Colonic mucosa (tissue), 4 donors: ENCODE data around the gene BANP. TPM values are rescaled to one million over a fixed set of nuclear protein-coding genes. Genes with fewer than 3 reads are reported as not detected.
"Not testable (repeated sequence)": the region's sequence is repeated elsewhere in the genome, so short reads cannot be mapped to it uniquely, and the experiment has no call there.

Source experiments
- DNase-seq: peaks from one replicate; pipeline ENCODE4 v3.0.0-alpha.2; 2020
- H3K27ac ChIP-seq: fragments of 200-600 bp; one replicate; pipeline ENCODE4 v1.8.0; 2021
- H3K27me3 ChIP-seq: fragments of 200-600 bp; one replicate; pipeline ENCODE4 v1.8.0; 2021
- H3K36me3 ChIP-seq: fragments of 200-600 bp; one replicate; pipeline ENCODE4 v1.8.0; 2021
- H3K4me1 ChIP-seq: fragments of 200-600 bp; one replicate; pipeline ENCODE4 v1.8.0; 2021; ENCODE audit warnings: mild to moderate bottlenecking
- H3K4me3 ChIP-seq: fragments of 200-600 bp; one replicate; pipeline ENCODE4 v1.8.0; 2021
- H3K9ac ChIP-seq, 2 donors: one replicate each; pipeline ENCODE4 v1.7.0; 2013; ENCODE audit warnings: control low read depth in 2 of 2, low read depth in 2 of 2, low read length in 2 of 2
- H3K9me3 ChIP-seq: fragments of 200-600 bp; one replicate; pipeline ENCODE4 v1.8.0; 2021
- intact Hi-C: fragments of 100-400 bp; cut with DNase I; formaldehyde crosslinking; loops from one replicate; pipeline ENCODE4 v1.14.1; 2022
- total RNA-seq, 2 donors: library from RNA; stranded (reverse); fragmentation: NEBNext Ultra II Directional in 1 of 2; extraction: Animal tissue kit (Norgen Biotek cat#: 25700) in 1 of 2; gene quantifications; one replicate each; pipeline ENCODE4 v1.2.1, GENCODE V29; 2021
- TF ChIP-seq, protein P1 (sequence below): fragments of 200-600 bp; IDR thresholded peaks from one replicate; pipeline ENCODE4 v1.8.0; 2022; ENCODE audit warnings: antibody characterized with exemption, mild to moderate bottlenecking
- donor health status: healthy.
- donor health status: DM: no; HTN: no; CAD: no.
- donor health status: DM: no; HTN: no; CAD: no.

BANP gene
- total RNA-seq, 2 donors from 2014 or later, result 18.6 to 29.7 TPM

DNA sequence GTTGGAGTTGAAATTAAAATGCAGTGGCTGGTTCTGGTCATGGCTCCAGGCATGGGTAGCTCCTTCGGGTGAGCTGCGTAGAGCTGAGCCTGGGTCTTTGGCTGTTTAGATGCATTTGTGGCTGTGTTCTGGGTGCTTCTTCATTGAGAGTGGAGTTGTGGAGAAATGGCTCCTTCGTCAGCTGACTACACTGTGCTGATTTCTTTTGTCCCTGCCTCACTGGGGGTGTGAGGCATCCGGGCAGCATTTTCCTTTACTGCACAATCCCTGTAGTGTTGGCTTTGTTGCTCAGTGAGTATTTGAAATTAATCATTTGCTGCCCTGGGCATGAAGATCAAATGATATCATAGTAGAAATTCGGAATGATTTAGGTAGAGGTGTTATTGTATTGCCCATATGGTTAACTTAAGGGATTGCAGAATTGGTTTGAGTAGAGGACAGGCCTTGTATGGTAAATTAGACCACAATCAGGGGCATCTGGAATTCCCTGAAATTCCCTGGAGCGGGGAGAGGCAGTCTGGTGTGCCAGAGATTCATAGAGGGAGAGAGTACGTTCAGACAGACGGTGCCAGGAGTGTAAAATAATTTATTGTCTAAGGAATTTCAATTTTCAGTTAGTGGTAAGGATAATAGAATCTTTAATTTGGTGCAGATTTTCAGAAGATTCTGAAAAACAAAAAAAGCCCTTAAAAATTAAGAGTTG lies 92.1 kb downstream of the BANP start:
- intact Hi-C loops, H3K36me3 ChIP-seq, H3K4me3 ChIP-seq, H3K9me3 ChIP-seq, H3K27me3 ChIP-seq, H3K27ac ChIP-seq, DNase-seq, H3K9ac ChIP-seq, H3K4me1 ChIP-seq: not testable (repeated sequence)

DNA sequence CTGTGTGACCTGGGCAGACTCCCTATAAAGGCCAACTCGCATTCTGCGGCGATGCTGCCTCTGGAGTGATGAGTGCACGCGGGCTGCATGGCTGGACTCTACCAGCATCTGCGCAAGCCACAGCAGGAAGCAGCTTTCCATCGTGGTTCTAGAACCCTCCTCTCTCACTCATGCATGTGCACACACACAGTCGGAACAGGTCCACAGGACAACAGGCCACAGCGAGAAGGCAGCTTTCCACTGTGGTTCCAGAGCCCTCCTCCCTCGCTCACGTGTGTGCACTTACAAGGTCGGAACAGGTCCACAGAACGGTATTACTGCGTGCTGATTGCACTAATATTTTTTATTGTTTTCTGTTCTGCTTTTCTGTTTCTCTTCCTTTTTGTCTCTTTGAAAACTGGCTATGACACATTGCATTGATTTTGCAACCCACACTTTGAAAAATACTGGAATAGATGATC lies 92.9 kb downstream of the BANP start:
- H3K27ac ChIP-seq, H3K36me3 ChIP-seq, H3K4me1 ChIP-seq, H3K9me3 ChIP-seq, H3K4me3 ChIP-seq, H3K27me3 ChIP-seq, H3K9ac ChIP-seq, DNase-seq, intact Hi-C loops: not testable (repeated sequence)

DNA sequence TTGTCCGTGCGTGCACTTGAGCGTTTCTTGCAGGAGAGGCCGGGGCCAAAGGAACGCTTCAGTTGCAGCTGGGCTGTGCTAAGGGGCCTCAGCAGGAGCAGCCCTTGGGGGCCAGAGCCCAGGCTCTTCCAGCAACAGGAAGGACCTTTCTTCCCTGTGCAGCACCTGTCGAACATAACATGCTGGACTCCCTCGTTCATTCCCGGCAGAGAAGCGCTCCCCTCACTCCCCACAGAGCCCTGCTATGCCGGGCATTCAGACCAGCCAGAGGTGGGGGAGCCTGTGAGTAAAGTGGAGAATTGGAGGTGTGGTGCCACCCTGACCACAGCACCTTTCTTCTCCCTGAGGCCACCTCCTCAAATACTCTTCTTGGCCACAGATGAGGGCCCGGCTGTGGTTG lies 94.1 kb downstream of the BANP start:
- H3K27me3 ChIP-seq, H3K4me1 ChIP-seq, H3K9me3 ChIP-seq, H3K27ac ChIP-seq, H3K36me3 ChIP-seq, H3K4me3 ChIP-seq, DNase-seq, intact Hi-C loops, H3K9ac ChIP-seq: not testable (repeated sequence)

DNA sequence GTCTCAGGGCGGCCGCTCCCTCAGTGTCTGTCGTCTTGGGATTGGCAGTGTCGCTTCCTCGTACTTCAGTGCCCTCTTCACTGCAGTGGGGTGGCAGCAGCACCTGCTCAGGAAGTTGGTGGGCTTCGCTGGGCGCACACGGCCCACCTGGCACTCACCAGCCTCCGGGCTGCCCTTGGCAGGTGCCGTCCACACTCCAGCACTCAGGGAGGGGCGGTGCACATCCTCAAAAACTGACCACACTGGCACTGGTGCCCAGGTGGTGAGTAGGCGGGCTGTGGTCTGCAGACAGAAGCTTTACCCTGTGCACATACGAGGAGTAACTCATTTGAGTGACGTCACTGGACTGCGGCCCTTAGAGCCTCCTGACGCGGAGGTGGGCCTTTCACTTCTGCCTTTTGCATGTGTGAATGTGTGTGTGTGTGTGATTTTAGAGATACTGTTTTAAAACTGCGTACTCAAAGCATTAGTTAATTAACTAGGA lies 94.6 kb downstream of the BANP start:
- intact Hi-C loops, result no loop called here
- no peaks in the 10 kb centered on the region for H3K27me3 ChIP-seq
- no peak for DNase-seq
- H3K27ac ChIP-seq, result no peak overlapping the region
- H3K36me3 ChIP-seq, result no peaks in the 10 kb centered on the region
- H3K4me3 ChIP-seq, result no peak overlapping the region
- TF ChIP-seq, protein P1, sequence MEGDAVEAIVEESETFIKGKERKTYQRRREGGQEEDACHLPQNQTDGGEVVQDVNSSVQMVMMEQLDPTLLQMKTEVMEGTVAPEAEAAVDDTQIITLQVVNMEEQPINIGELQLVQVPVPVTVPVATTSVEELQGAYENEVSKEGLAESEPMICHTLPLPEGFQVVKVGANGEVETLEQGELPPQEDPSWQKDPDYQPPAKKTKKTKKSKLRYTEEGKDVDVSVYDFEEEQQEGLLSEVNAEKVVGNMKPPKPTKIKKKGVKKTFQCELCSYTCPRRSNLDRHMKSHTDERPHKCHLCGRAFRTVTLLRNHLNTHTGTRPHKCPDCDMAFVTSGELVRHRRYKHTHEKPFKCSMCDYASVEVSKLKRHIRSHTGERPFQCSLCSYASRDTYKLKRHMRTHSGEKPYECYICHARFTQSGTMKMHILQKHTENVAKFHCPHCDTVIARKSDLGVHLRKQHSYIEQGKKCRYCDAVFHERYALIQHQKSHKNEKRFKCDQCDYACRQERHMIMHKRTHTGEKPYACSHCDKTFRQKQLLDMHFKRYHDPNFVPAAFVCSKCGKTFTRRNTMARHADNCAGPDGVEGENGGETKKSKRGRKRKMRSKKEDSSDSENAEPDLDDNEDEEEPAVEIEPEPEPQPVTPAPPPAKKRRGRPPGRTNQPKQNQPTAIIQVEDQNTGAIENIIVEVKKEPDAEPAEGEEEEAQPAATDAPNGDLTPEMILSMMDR, result no peak
- no peaks in the 10 kb centered on the region for H3K9me3 ChIP-seq
- H3K9ac ChIP-seq, result no peak overlapping the region
- H3K4me1 ChIP-seq, result no peaks in the 10 kb centered on the region

DNA sequence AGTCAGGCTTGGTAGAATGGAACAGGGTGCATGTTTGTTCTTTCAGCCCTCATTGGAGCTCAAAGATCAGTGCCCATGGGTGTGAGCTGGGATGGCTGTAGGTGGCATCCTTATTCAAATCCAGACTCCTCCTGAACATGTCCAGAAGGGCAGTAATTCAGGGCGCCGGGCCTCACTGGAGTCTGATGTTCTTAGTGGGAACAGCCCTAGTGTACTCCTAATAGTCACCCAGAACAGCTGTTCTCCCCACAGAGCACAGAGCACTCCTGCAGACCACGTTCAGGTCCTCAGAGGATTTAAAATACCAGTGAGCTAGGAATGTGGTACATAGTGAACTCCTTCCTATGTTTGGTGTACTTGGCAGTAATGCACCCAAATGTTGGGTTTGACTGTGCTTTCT lies 96.2 kb downstream of the BANP start:
- no peaks in the 10 kb centered on the region for H3K9me3 ChIP-seq
- no peaks in the 10 kb centered on the region for H3K27me3 ChIP-seq
- no peak overlapping the region for H3K9ac ChIP-seq
- H3K36me3 ChIP-seq, result no peaks in the 10 kb centered on the region
- TF ChIP-seq, protein P1, result no peak
- intact Hi-C loops, result no loop called here
- DNase-seq, result no peak
- H3K27ac ChIP-seq, result no peak overlapping the region
- no peaks in the 10 kb centered on the region for H3K4me1 ChIP-seq
- no peak overlapping the region for H3K4me3 ChIP-seq

DNA sequence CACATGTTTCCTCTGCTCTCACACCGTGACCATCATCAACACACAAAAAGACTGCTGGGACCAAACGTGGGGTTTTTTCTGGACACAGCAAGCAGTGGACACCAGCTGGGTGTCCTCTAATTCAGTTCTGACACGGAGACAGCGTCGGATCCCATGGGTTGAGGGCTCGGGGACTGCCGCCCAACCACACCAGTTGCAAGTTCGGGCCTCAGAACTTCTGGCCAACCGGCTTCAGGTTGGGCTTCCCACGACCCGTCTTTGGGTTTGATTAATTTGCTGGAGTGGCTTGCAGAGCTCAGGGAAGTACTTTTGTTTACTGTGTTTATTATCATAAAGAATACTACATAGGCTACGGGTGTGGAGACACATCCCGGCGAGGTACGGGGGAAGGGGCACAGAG lies 97.8 kb downstream of the BANP start:
- TF ChIP-seq, protein P1, result no peak
- intact Hi-C loops, result no loop called here
- no peaks in the 10 kb centered on the region for H3K4me1 ChIP-seq
- H3K9me3 ChIP-seq, result no peaks in the 10 kb centered on the region
- H3K9ac ChIP-seq, result no peak overlapping the region
- DNase-seq, result no peak
- H3K36me3 ChIP-seq, result no peaks in the 10 kb centered on the region
- no peaks in the 10 kb centered on the region for H3K27me3 ChIP-seq
- no peak overlapping the region for H3K27ac ChIP-seq
- no peak overlapping the region for H3K4me3 ChIP-seq
